Naive B cell (primary cell): ENCODE data around the gene DIS3. TPM values are rescaled to one million over a fixed set of nuclear protein-coding genes. Genes with fewer than 3 reads are reported as not detected.
"Not testable (repeated sequence)": the region's sequence is repeated elsewhere in the genome, so short reads cannot be mapped to it uniquely, and the experiment has no call there.

Experiments used
- ATAC-seq, 2 donors: fragments of 150-1000 bp; cut with Tn5 transposase; 2 replicates each; pipeline ENCODE4 v1.10.0; 2021; ENCODE audit warnings: low read depth in 2 of 2, mild to moderate bottlenecking in 2 of 2, moderate library complexity in 2 of 2
- DNase-seq: peaks from one replicate; pipeline ENCODE4 v3.0.0; 2022
- H3K27ac Mint-ChIP-seq, 6 donors: one replicate each; pipeline ENCODE4 v1.8.0; 2020 to 2022; ENCODE audit warnings: mild to moderate bottlenecking in 6 of 6, mixed read lengths in 6 of 6, moderate library complexity in 5 of 6, inconsistent platforms in 2 of 6
- H3K27me3 Mint-ChIP-seq, 3 donors: one replicate each; pipeline ENCODE4 v1.8.0; 2021 to 2022; ENCODE audit warnings: mixed read lengths in 3 of 3, mild to moderate bottlenecking in 1 of 3
- H3K36me3 Mint-ChIP-seq, 2 donors: one replicate each; pipeline ENCODE4 v1.8.0; 2020 to 2022; ENCODE audit warnings: mixed read lengths in 2 of 2, inconsistent platforms in 1 of 2, mild to moderate bottlenecking in 1 of 2
- H3K4me1 Mint-ChIP-seq, 3 donors: one replicate each; pipeline ENCODE4 v1.8.0; 2020 to 2022; ENCODE audit warnings: mixed read lengths in 3 of 3, inconsistent platforms in 1 of 3, mild to moderate bottlenecking in 1 of 3, moderate library complexity in 1 of 3
- H3K4me3 Mint-ChIP-seq, 8 donors: one replicate each; pipeline ENCODE4 v1.8.0; 2020 to 2022; ENCODE audit warnings: mild to moderate bottlenecking in 8 of 8, mixed read lengths in 8 of 8, moderate library complexity in 8 of 8, inconsistent platforms in 2 of 8
- H3K9me3 Mint-ChIP-seq, 7 donors: one replicate each; pipeline ENCODE4 v1.8.0; 2020 to 2022; ENCODE audit warnings: mixed read lengths in 7 of 7, mild to moderate bottlenecking in 5 of 7, inconsistent platforms in 2 of 7, moderate library complexity in 1 of 7
- polyA plus RNA-seq, 6 donors: library from polyadenylated mRNA; unstranded; fragments of 300-500 nt; fragmentation: Illumina TruSeq; gene quantifications; one replicate each; pipeline ENCODE4 v1.2.3, GENCODE V29; 2021; ENCODE audit warnings: low read depth in 6 of 6

Gene DIS3
- 10 to 100 TPM; 14.9 to 22.2 (median 18.3) TPM for polyA plus RNA-seq

- peak within 1 kb of the TSS; percentile 95 to 100 (median 100) for H3K4me3 Mint-ChIP-seq
- ATAC-seq (peak; percentile 95 to 96), DNase-seq (peak; percentile 96)
- H3K36me3 Mint-ChIP-seq: peaks cover 0 to 21% of the 10 kb centered on the region in 2 donors
- H3K27me3 Mint-ChIP-seq: no peaks in the 10 kb centered on the region
- peak within 1 kb of the TSS; percentile 95 to 100 (median 99) for H3K27ac Mint-ChIP-seq
- H3K9me3 Mint-ChIP-seq: peaks cover 0 to 3% (median 0%) of the 10 kb centered on the region in 7 donors
- peaks cover 32 to 58% (median 54%) of the 10 kb centered on the region in 3 donors for H3K4me1 Mint-ChIP-seq
These were observed at the start of gene DIS3, which contains the start of gene PIBF1 for GRCh38 chr13:72781451-72782439. Gene DIS3 (minus strand): TSS chr13:72781900. CDS start chr13:72781832, 68 bp downstream. Gene PIBF1 (plus strand): TSS chr13:72782133. CDS start chr13:72783470, 1,337 bp downstream.

DNA sequence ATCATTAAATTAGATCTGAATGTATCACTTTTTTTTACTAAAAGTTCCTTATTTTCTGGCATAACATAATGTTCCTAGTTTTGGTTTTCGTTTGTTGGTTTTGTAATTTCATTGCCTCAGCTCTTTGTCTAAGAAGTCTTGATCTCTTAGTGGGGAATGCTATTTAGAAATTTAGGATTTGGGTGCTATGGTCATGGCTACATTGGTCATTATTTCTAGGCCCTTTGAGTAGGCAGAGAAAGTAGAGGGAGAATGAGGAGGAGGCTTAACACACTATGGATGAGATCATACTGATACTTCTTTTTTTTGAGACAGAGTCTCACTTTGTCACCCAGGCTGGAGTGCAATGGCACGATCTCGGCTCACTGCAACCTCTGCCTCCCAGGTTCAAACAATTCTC, 42.0 kb upstream of the DIS3 start:
- Mint-ChIP-seq H3K36me3 (peaks cover 11 to 18% of the 10 kb centered on the region in 2 donors), H3K4me3 (no peak overlapping the region), H3K9me3 (peaks cover 0 to 1% (median 0%) of the 10 kb centered on the region in 7 donors), H3K27me3 (no peaks in the 10 kb centered on the region), H3K27ac (no peak overlapping the region), H3K4me1 (peaks cover 0 to 5% (median 0%) of the 10 kb centered on the region in 3 donors)
- no peak for DNase-seq
- ATAC-seq: no peak

DNA sequence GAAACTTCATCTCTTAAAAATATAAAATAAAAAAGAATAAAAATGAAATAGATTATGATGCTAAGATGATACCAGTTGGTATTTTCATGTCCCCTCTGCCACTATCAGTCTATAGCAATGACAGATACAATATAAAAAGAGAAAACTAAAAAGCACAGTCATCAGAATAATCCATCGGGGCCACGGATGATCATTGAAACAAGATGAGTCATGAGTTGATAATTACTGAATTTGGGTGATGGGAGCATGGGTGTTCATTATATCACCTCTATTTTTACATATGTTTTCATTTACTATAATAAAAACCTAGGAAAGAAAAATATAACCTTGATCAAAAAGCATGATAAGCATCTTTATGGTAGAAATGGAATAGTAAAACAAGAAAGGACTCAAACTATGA, 41.4 kb upstream of the DIS3 start:
- no peak for DNase-seq
- peaks cover 0 to 1% (median 0%) of the 10 kb centered on the region in 7 donors for H3K9me3 Mint-ChIP-seq
- no peak overlapping the region for H3K4me3 Mint-ChIP-seq
- peaks cover 17 to 18% of the 10 kb centered on the region in 2 donors for H3K36me3 Mint-ChIP-seq
- no peaks in the 10 kb centered on the region for H3K27me3 Mint-ChIP-seq
- H3K4me1 Mint-ChIP-seq: no peaks in the 10 kb centered on the region
- no peak for ATAC-seq
- H3K27ac Mint-ChIP-seq: no peak overlapping the region

- peaks cover 0 to 1% (median 0%) of the 10 kb centered on the region in 7 donors for H3K9me3 Mint-ChIP-seq
- ATAC-seq (no peak), DNase-seq (no peak)
- H3K36me3 Mint-ChIP-seq: peaks cover 12 to 19% of the 10 kb centered on the region in 2 donors
- no peaks in the 10 kb centered on the region for H3K27me3 Mint-ChIP-seq
- H3K27ac Mint-ChIP-seq: peak overlapping the region in 1 of 6 donors; percentile 27
- no peak overlapping the region for H3K4me3 Mint-ChIP-seq
- H3K4me1 Mint-ChIP-seq: no peaks in the 10 kb centered on the region
These were observed 39.2 kb upstream of the DIS3 start for GRCh38 chr13:72820898-72821279.

GRCh38 chr13:72820156-72820897, 38.6 kb upstream of the DIS3 start:
- H3K4me1 Mint-ChIP-seq: no peaks in the 10 kb centered on the region
- DNase-seq (no peak), ATAC-seq (no peak)
- H3K4me3 Mint-ChIP-seq: no peak overlapping the region
- H3K27me3 Mint-ChIP-seq: no peaks in the 10 kb centered on the region
- H3K9me3 Mint-ChIP-seq: peaks cover 0 to 1% (median 0%) of the 10 kb centered on the region in 7 donors
- H3K36me3 Mint-ChIP-seq: peaks cover 12 to 19% of the 10 kb centered on the region in 2 donors
- no peak overlapping the region for H3K27ac Mint-ChIP-seq

DNA sequence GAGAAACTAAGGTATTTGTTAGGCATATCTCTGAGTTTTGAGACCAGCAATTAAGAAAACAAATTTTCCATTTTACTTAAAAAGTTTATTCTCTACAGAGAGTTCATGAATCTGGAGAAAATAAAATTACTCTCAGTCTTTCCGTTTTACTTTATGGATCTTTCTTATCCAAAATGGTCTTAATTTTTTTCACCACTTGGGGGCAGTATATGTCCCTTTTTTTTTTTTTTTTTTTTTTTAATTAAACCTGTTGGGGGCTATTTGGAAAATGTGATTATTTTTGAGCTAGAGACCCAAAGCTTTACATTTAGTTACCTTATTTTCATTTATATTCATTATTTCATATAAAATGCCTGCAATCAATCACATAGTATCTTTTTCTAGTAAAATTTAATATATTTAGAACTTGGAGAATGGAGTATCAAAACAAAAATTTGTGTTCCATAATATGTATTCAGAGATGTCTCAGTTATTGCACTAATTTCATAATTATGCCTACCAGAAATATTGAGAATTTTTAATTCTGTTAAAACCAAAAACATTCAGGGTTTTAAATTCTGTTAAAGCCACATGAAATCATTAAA, 27.3 kb upstream of the DIS3 start:
- Mint-ChIP-seq H3K4me1 (peaks cover 0 to 2% (median 0%) of the 10 kb centered on the region in 3 donors), H3K27ac (no peak overlapping the region), H3K36me3 (peaks cover 6 to 9% of the 10 kb centered on the region in 2 donors), H3K9me3 (peaks cover 0 to 5% (median 3%) of the 10 kb centered on the region in 7 donors), H3K27me3 (no peaks in the 10 kb centered on the region), H3K4me3 (no peak overlapping the region)
- ATAC-seq (no peak), DNase-seq (peak; percentile 6)

DNA sequence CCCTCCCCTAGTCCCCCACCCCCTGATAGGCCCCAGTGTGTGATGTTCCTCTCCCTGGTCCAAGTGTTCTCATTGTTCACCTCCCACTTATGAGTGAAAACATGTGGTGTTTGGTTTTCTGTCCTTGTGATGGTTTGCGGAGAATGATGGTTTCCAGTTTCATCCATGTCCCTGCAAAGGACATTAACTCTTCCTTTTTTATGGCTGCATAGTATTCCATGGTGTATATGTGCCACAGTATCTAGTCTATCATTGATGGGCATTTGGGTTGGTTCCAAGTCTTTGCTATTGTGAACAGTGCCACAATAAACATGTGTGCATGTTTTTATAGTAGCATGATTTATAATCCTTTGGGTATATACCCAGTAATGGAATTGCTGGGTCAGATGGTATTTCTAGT, 24.8 kb upstream of the DIS3 start:
- DNase-seq, H3K36me3 Mint-ChIP-seq, H3K4me3 Mint-ChIP-seq, H3K9me3 Mint-ChIP-seq, H3K27ac Mint-ChIP-seq, H3K4me1 Mint-ChIP-seq, H3K27me3 Mint-ChIP-seq, ATAC-seq: not testable (repeated sequence)

GRCh38 chr13:72805676-72806346, 24.1 kb upstream of the DIS3 start:
- DNase-seq: no peak
- Mint-ChIP-seq H3K9me3 (peaks cover 0 to 5% (median 3%) of the 10 kb centered on the region in 7 donors), H3K27me3 (no peaks in the 10 kb centered on the region), H3K4me1 (peaks cover 4 to 5% (median 5%) of the 10 kb centered on the region in 3 donors), H3K36me3 (peaks cover 10 to 12% of the 10 kb centered on the region in 2 donors), H3K27ac (peak overlapping the region in 2 of 6 donors; percentile 57 to 71), H3K4me3 (peak overlapping the region in 1 of 8 donors; percentile 6)
- ATAC-seq: no peak

GRCh38 chr13:72804301-72804700, 22.6 kb upstream of the DIS3 start:
- Mint-ChIP-seq H3K27me3 (no peaks in the 10 kb centered on the region), H3K4me3 (no peak overlapping the region), H3K9me3 (peaks cover 0 to 5% (median 3%) of the 10 kb centered on the region in 7 donors), H3K27ac (peak overlapping the region in 2 of 6 donors; percentile 44 to 47), H3K36me3 (peaks cover 13 to 18% of the 10 kb centered on the region in 2 donors), H3K4me1 (peaks cover 4 to 5% (median 5%) of the 10 kb centered on the region in 3 donors)
- ATAC-seq (no peak), DNase-seq (no peak)

DNA sequence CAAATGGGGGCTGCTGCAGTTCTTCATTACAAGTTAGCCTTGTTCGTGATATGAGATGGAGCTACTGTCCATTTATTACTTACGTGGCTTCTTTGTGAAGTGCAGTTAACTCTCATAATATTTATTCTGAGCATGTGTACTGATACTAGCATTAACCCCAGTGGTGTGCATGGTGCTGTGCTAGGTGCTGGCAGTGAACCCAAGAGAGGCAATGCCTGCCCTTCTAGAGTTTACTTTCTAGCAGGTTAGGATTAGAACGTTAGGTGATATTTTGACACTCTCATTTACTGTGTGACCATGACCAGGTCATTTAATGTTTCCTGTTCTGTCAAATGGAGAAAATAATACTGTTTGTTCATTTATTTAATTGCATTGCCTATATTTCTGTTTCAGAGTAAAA, 17.1 kb upstream of the DIS3 start:
- ATAC-seq (no peak), DNase-seq (no peak)
- Mint-ChIP-seq H3K4me3 (no peak overlapping the region), H3K27ac (no peak overlapping the region), H3K27me3 (no peaks in the 10 kb centered on the region), H3K9me3 (peaks cover 0 to 4% (median 0%) of the 10 kb centered on the region in 7 donors), H3K4me1 (peaks cover 2 to 10% (median 9%) of the 10 kb centered on the region in 3 donors), H3K36me3 (peaks cover 22 to 30% of the 10 kb centered on the region in 2 donors)

DNA sequence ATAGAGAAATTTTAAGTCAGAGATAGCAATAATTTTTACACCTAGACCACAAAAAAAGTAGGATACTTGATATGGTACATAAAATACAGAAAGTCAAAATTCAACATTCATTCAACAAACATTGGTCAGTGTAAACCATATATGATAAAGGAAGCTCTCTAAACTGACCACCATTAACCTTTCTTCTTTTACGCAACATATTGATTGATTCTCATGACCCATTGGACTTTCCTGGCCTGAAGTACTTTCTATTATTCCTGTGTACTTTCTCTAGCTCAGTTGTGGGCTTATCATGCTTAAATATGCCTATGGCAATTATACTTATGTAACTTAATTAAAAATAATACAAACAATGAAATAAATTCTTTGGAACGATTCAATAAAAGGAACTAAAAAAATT, 10.9 kb upstream of the DIS3 start:
- Mint-ChIP-seq H3K27me3 (no peaks in the 10 kb centered on the region), H3K4me3 (no peak overlapping the region), H3K27ac (no peak overlapping the region), H3K36me3 (peaks cover 24 to 31% of the 10 kb centered on the region in 2 donors), H3K9me3 (peaks cover 0 to 8% (median 0%) of the 10 kb centered on the region in 7 donors), H3K4me1 (peaks cover 1 to 15% (median 11%) of the 10 kb centered on the region in 3 donors)
- ATAC-seq (no peak), DNase-seq (no peak)

- Mint-ChIP-seq H3K9me3 (peaks cover 0 to 4% (median 0%) of the 10 kb centered on the region in 7 donors), H3K4me1 (peaks cover 14 to 19% (median 19%) of the 10 kb centered on the region in 3 donors), H3K27me3 (no peaks in the 10 kb centered on the region), H3K4me3 (no peak overlapping the region), H3K36me3 (peaks cover 13 to 16% of the 10 kb centered on the region in 2 donors), H3K27ac (peak overlapping the region in 2 of 6 donors; percentile 40 to 49)
- ATAC-seq (no peak), DNase-seq (no peak)
These were observed 7.1 kb upstream of the DIS3 start for GRCh38 chr13:72788831-72789230.
